HEK293T (cell line): ENCODE data around the gene NRG3.

ENCODE experiments used
- CTCF ChIA-PET: fragments of 350-600 bp; formaldehyde crosslinking; extraction: SDS; loops from one replicate; lab custom pipeline; 2021; ENCODE audit warnings: antibody characterized with exemption, inconsistent platforms; lab: Yijun Ruan, JAX
- POLR2A ChIA-PET: fragments of 350-600 bp; formaldehyde crosslinking; extraction: SDS; loops from one replicate; lab custom pipeline; 2020; ENCODE audit warnings: antibody characterized with exemption, inconsistent platforms; lab: Yijun Ruan, JAX
- DNase-seq: peaks from one replicate; pipeline ENCODE4 v3.0.0; 2012; ENCODE audit warnings: mixed read lengths; ENCODE audit errors: extremely low spot score
- ARNT ChIP-seq: fragments of 450-650 bp; IDR thresholded peaks from 2 replicates; pipeline ENCODE4 v1.6.1; 2017; ENCODE audit warnings: mild to moderate bottlenecking
- BHLHE40 ChIP-seq: fragments of 450-650 bp; IDR thresholded peaks from 2 replicates; pipeline ENCODE4 v1.6.1; 2016; ENCODE audit warnings: mild to moderate bottlenecking, moderate library complexity, borderline replicate concordance
- CTBP1 ChIP-seq: fragments of 450-650 bp; IDR thresholded peaks from 2 replicates; pipeline ENCODE4 v1.6.1; 2016; ENCODE audit warnings: borderline replicate concordance
- ELF4 ChIP-seq: fragments of 450-650 bp; IDR thresholded peaks from 2 replicates; pipeline ENCODE4 v1.6.1; 2017; ENCODE audit warnings: antibody characterized with exemption
- FOXA1 ChIP-seq: fragments of 450-650 bp; IDR thresholded peaks from 2 replicates; pipeline ENCODE4 v1.6.1; 2016; ENCODE audit warnings: mild to moderate bottlenecking
- FOXK2 ChIP-seq: fragments of 450-650 bp; IDR thresholded peaks from 2 replicates; pipeline ENCODE4 v1.6.1; 2016; ENCODE audit warnings: mild to moderate bottlenecking
- FOXM1 ChIP-seq: fragments of 450-650 bp; IDR thresholded peaks from 2 replicates; pipeline ENCODE4 v1.6.1; 2017; ENCODE audit warnings: mild to moderate bottlenecking, borderline replicate concordance
- HDGF ChIP-seq: fragments of 450-650 bp; IDR thresholded peaks from 2 replicates; pipeline ENCODE4 v1.6.1; 2017; ENCODE audit warnings: antibody characterized with exemption, borderline replicate concordance
- L3MBTL2 ChIP-seq: fragments of 450-650 bp; conservative IDR thresholded peaks from 2 replicates; pipeline ENCODE4 v1.6.1; 2016; ENCODE audit warnings: mild to moderate bottlenecking
- LEF1 ChIP-seq: fragments of 450-650 bp; IDR thresholded peaks from 2 replicates; pipeline ENCODE4 v1.6.1; 2017; ENCODE audit warnings: mild to moderate bottlenecking, borderline replicate concordance
- NFRKB ChIP-seq: fragments of 450-650 bp; IDR thresholded peaks from 2 replicates; pipeline ENCODE4 v1.6.1; 2016; ENCODE audit warnings: mild to moderate bottlenecking, moderate library complexity
- SP1 ChIP-seq: fragments of 450-650 bp; IDR thresholded peaks from 2 replicates; pipeline ENCODE4 v1.6.1; 2017
- SUZ12 ChIP-seq: fragments of 450-650 bp; IDR thresholded peaks from 2 replicates; pipeline ENCODE4 v1.6.1; 2016; ENCODE audit warnings: mild to moderate bottlenecking
- TARDBP ChIP-seq: fragments of 450-650 bp; IDR thresholded peaks from 2 replicates; pipeline ENCODE4 v1.6.1; 2016
- ZNF384 ChIP-seq: fragments of 450-650 bp; IDR thresholded peaks from 2 replicates; pipeline ENCODE4 v1.6.1; 2016
- TF ChIP-seq, protein P1 (sequence below): fragments of 450-650 bp; IDR thresholded peaks from 2 replicates; pipeline ENCODE4 v1.6.1; 2016

The NRG3 gene

DNA sequence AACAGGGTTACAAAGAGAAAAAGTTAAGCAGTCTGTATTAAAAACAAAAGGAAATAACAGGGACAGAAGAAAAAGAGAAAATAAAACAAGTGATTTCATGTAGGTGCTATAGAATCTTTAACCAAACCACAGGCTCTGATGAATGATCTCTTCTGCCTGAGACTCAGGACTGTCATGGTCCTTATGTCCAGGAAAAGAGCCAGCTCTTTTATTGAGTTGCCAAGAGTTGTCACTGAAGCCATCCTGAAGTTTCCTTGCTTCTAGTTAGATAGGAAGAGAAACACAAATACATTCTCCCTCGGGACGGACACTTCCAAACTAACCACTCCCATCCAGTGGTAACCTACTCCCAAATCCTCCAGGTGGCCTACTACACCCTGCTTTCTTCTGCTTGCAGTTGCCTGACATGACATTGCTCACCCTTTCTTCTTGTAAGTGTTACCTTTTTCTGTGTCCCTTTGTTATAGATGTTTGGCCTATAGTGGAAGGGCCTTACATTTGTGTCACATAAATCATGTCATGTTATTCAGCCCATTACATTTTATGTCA is 346.7 kb downstream of the NRG3 start:
- CTCF ChIA-PET, result no interaction called here
- no peak for DNase-seq
- TF ChIP-seq, protein P1, sequence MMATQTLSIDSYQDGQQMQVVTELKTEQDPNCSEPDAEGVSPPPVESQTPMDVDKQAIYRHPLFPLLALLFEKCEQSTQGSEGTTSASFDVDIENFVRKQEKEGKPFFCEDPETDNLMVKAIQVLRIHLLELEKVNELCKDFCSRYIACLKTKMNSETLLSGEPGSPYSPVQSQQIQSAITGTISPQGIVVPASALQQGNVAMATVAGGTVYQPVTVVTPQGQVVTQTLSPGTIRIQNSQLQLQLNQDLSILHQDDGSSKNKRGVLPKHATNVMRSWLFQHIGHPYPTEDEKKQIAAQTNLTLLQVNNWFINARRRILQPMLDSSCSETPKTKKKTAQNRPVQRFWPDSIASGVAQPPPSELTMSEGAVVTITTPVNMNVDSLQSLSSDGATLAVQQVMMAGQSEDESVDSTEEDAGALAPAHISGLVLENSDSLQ, result no peak
- no peak for TF ChIP-seq HDGF
- TF ChIP-seq ZNF384, result no peak
- no peak for TF ChIP-seq SP1
- TF ChIP-seq ARNT, result no peak
- TF ChIP-seq SUZ12, result no peak
- no peak for TF ChIP-seq ELF4
- TF ChIP-seq BHLHE40, result no peak
- TF ChIP-seq FOXM1, result no peak
- TF ChIP-seq FOXK2, result no peak
- TF ChIP-seq FOXA1, result no peak
- POLR2A ChIA-PET, result no interaction called here

- no peak for DNase-seq
- TF ChIP-seq TARDBP, result no peak
- no peak for TF ChIP-seq CTBP1
- TF ChIP-seq FOXM1, result no peak
- no peak for TF ChIP-seq NFRKB
- TF ChIP-seq FOXK2, result no peak
- TF ChIP-seq SP1, result no peak
- no peak for TF ChIP-seq SUZ12
- TF ChIP-seq ELF4, result no peak
- no peak for TF ChIP-seq BHLHE40
- TF ChIP-seq HDGF, result no peak
- TF ChIP-seq ZNF384, result no peak
- TF ChIP-seq, protein P1, result no peak
- CTCF ChIA-PET, result no interaction called here
- POLR2A ChIA-PET, result no interaction called here
Observed at GRCh38 chr10:82228701-82229100, 353.7 kb downstream of the NRG3 start.

- DNase-seq, result no peak
- CTCF ChIA-PET, result no interaction called here
- no peak for TF ChIP-seq L3MBTL2
- TF ChIP-seq FOXA1, result no peak
- no peak for TF ChIP-seq ELF4
- no peak for TF ChIP-seq ARNT
- TF ChIP-seq CTBP1, result no peak
- POLR2A ChIA-PET, result no interaction called here
Observed at GRCh38 chr10:82234173-82234572, 359.2 kb downstream of the NRG3 start.

GRCh38 chr10:82236084-82236731 is 361.2 kb downstream of the NRG3 start:
- TF ChIP-seq SP1, result no peak
- TF ChIP-seq ELF4, result no peak
- no peak for TF ChIP-seq FOXA1
- ChIA-PET POLR2A (no interaction called here), CTCF (no interaction called here)
- no peak for DNase-seq

DNA sequence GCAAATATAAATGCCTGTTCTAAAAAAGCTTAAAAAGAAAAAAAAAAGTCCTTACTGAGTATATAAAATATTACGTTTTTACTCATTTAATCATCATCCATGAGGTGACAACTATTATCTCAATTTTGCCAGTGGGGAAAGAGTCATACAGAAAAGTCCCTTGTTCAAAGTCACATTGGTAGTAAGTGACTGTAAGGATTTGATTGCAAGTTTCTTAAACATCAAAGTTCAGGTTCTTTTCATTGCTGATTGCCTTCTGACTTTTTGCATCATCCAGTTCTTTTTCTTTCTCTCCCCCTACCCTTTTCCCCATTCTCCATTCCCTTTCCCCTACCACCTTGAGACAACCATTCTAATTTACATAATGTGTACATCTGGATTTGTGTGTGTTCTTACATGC is 363.3 kb downstream of the NRG3 start:
- TF ChIP-seq ARNT, result no peak

DNA sequence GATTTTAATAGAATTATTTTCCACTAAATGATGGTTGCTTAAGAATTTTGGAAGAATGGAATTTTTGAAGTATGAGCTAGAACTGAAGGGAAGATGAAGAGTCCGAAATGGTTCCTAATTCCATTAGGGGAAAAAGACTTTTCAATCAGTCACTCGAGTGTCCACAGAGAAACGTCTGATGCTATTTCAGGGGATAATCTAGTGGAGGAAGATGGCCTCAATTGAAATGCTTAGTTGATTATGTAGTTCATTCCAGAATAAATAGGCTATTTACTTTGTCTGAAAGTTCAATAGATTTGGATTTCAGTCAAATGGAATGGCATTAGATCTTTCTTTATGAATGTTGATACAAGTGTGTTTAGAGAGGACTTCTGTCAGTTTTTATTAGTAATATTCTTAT is 365.4 kb downstream of the NRG3 start:
- TF ChIP-seq L3MBTL2 (no peak), ELF4 (no peak), ZNF384 (no peak), SUZ12 (no peak), FOXA1 (no peak), ARNT (no peak), LEF1 (no peak), BHLHE40 (no peak), TARDBP (no peak), FOXK2 (no peak), FOXM1 (no peak), HDGF (no peak)
- TF ChIP-seq, protein P1, result no peak
- CTCF ChIA-PET, result no interaction called here
- POLR2A ChIA-PET, result no interaction called here

More for the DNA sequence above, 363.3 kb downstream of the NRG3 start:
- CTCF ChIA-PET, result no interaction called here
- POLR2A ChIA-PET, result no interaction called here
- no peak for DNase-seq

GRCh38 chr10:82242778-82243177 is 367.8 kb downstream of the NRG3 start:
- no peak for TF ChIP-seq BHLHE40
- no peak for TF ChIP-seq FOXA1
- TF ChIP-seq FOXK2, result no peak
- TF ChIP-seq SUZ12, result no peak
- no peak for TF ChIP-seq TARDBP
- no peak for TF ChIP-seq FOXM1
- TF ChIP-seq, protein P1, result no peak
- ChIA-PET POLR2A (no interaction called here), CTCF (no interaction called here)
- no peak for DNase-seq

More for the DNA sequence above, 365.4 kb downstream of the NRG3 start:
- DNase-seq, result no peak
